ENCODE measurements around the gene IRX6.

DNA sequence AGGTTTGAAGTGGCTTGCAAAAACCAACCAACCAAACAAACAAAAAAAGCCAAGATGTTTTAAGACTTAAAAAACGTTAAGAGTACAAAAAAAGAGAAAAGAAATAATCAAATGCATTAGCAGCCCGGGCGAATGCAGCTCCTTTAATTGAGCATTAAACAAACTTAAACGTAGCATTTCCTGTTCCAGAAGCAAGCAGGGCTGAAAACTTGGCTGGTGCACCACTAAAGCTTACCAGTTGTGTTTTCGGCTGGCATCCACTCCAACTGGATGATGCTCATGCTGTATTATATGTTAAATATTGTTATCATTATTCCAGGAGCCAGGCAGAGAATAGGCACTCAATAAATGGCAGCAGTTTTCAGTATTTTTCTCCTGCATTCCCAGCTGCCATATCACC, 45.1 kb downstream of the IRX6 start:
- TF ChIP-seq, protein P1, sequence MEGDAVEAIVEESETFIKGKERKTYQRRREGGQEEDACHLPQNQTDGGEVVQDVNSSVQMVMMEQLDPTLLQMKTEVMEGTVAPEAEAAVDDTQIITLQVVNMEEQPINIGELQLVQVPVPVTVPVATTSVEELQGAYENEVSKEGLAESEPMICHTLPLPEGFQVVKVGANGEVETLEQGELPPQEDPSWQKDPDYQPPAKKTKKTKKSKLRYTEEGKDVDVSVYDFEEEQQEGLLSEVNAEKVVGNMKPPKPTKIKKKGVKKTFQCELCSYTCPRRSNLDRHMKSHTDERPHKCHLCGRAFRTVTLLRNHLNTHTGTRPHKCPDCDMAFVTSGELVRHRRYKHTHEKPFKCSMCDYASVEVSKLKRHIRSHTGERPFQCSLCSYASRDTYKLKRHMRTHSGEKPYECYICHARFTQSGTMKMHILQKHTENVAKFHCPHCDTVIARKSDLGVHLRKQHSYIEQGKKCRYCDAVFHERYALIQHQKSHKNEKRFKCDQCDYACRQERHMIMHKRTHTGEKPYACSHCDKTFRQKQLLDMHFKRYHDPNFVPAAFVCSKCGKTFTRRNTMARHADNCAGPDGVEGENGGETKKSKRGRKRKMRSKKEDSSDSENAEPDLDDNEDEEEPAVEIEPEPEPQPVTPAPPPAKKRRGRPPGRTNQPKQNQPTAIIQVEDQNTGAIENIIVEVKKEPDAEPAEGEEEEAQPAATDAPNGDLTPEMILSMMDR (IDR thresholded peaks at IDR 0.05; ENCODE audit: extremely low read depth in 1 of 2, insufficient read depth in 1 of 2, low read depth in 1 of 2, low read length in 2 of 2): no peak
- TF ChIP-seq EZH2 (IDR thresholded peaks at IDR 0.05; ENCODE audit: borderline replicate concordance, low read depth, low read length, severe bottlenecking) (no peak), JUN (IDR thresholded peaks at IDR 0.05; ENCODE audit: borderline replicate concordance, insufficient read depth, insufficient read length, low read depth) (no peak), POLR2A (IDR thresholded peaks at IDR 0.05; ENCODE audit: low read depth, low read length) (no peak)

Data from endothelial cell of umbilical vein (primary cell).